GM23338 (cell line): ENCODE measurements around the gene SFRP4. TPM values are rescaled to one million over a fixed set of nuclear protein-coding genes. Genes with fewer than 3 reads are reported as not detected.

Experiments
- ATAC-seq: fragments of 200-7000 bp; cut with Tn5 transposase; 3 replicates; pipeline ENCODE4 v1.9.1; 2020
- DNase-seq: peaks from one replicate; pipeline ENCODE4 v3.0.0-alpha.2; 2015; ENCODE audit warnings: low spot score
- H2AFZ ChIP-seq: fragments of 200-600 bp; sonication (generic); 2 replicates; pipeline ENCODE4 v1.8.0; 2016; ENCODE audit warnings: antibody characterized with exemption, mild to moderate bottlenecking, moderate library complexity
- H3F3A ChIP-seq: fragments of 200-600 bp; sonication (generic); replicated peaks from 2 replicates; pipeline ENCODE4 v1.8.0; 2017; ENCODE audit warnings: antibody characterized with exemption, mixed run types, low read depth
- H3K27ac ChIP-seq: fragments of 200-600 bp; sonication (generic); 2 replicates; pipeline ENCODE4 v1.6.1; 2016; ENCODE audit warnings: low read depth
- H3K27me3 ChIP-seq: fragments of 200-600 bp; sonication (generic); 2 replicates; pipeline ENCODE4 v1.8.0; 2016; ENCODE audit warnings: mild to moderate bottlenecking, mixed run types, moderate library complexity; ENCODE audit not compliant: insufficient read depth
- H3K36me3 ChIP-seq: fragments of 200-600 bp; sonication (generic); 2 replicates; pipeline ENCODE4 v1.8.0; 2016; ENCODE audit warnings: mild to moderate bottlenecking; ENCODE audit not compliant: insufficient read depth
- H3K4me1 ChIP-seq: fragments of 200-600 bp; sonication (generic); 2 replicates; pipeline ENCODE4 v1.8.0; 2016; ENCODE audit warnings: mild to moderate bottlenecking, moderate library complexity; ENCODE audit not compliant: insufficient read depth
- H3K4me2 ChIP-seq: fragments of 200-600 bp; sonication (generic); 2 replicates; pipeline ENCODE4 v1.7.1; 2017; ENCODE audit warnings: mixed run types
- H3K4me3 ChIP-seq: fragments of 200-600 bp; sonication (generic); 2 replicates; pipeline ENCODE4 v1.6.1; 2016; ENCODE audit warnings: mixed run types
- H3K79me2 ChIP-seq: fragments of 200-600 bp; sonication (generic); replicated peaks from 2 replicates; pipeline ENCODE4 v1.8.0; 2017; ENCODE audit warnings: mild to moderate bottlenecking; ENCODE audit not compliant: insufficient read depth
- H3K9me2 ChIP-seq: fragments of 200-600 bp; sonication (generic); 2 replicates; pipeline ENCODE4 v1.8.0; 2017; ENCODE audit not compliant: insufficient read depth
- H4K20me1 ChIP-seq: fragments of 200-600 bp; sonication (generic); replicated peaks from 2 replicates; pipeline ENCODE4 v1.8.0; 2017; ENCODE audit warnings: mild to moderate bottlenecking; ENCODE audit not compliant: insufficient read depth
- H3K27ac Mint-ChIP-seq: 2 replicates; pipeline ENCODE4 v1.8.0; 2020; ENCODE audit warnings: inconsistent platforms, mild to moderate bottlenecking, moderate library complexity, mixed read lengths
- H3K27me3 Mint-ChIP-seq: 3 replicates; pipeline ENCODE4 v1.8.0; 2022; ENCODE audit warnings: low read depth, mild to moderate bottlenecking, moderate library complexity, mixed read lengths, inconsistent platforms; ENCODE audit not compliant: insufficient read depth, poor library complexity
- H3K36me3 Mint-ChIP-seq: 3 replicates; pipeline ENCODE4 v1.8.0; 2021; ENCODE audit warnings: low read depth, mild to moderate bottlenecking, inconsistent platforms, moderate library complexity, mixed read lengths
- H3K4me1 Mint-ChIP-seq: 3 replicates; pipeline ENCODE4 v1.8.0; 2020; ENCODE audit warnings: mild to moderate bottlenecking, inconsistent platforms, mixed read lengths
- H3K4me3 Mint-ChIP-seq: 3 replicates; pipeline ENCODE4 v1.8.0; 2021; ENCODE audit warnings: moderate library complexity, mild to moderate bottlenecking, inconsistent platforms, mixed read lengths
- H3K9me3 Mint-ChIP-seq: 3 replicates; pipeline ENCODE4 v1.8.0; 2020; ENCODE audit warnings: moderate library complexity, mild to moderate bottlenecking, inconsistent platforms, mixed read lengths
- CREB1 ChIP-seq: fragments of 250-450 bp; sonication (Bioruptor Pico); IDR thresholded peaks from 2 replicates; pipeline ENCODE4 v1.5.0; 2020; ENCODE audit warnings: low read depth, mild to moderate bottlenecking, moderate library complexity
- EZH2 ChIP-seq: fragments of 200-600 bp; sonication (generic); IDR thresholded peaks from one replicate; pipeline ENCODE4 v1.8.0; 2017; ENCODE audit warnings: antibody characterized with exemption, mild to moderate bottlenecking, low read depth; ENCODE audit not compliant: unreplicated experiment
- EZH2phosphoT487 ChIP-seq: fragments of 200-600 bp; sonication (generic); IDR thresholded peaks from one replicate; pipeline ENCODE4 v1.8.1; 2018; ENCODE audit warnings: antibody characterized with exemption; ENCODE audit not compliant: unreplicated experiment
- NANOG ChIP-seq: IDR thresholded peaks from 2 replicates; pipeline ENCODE4 v1.6.1; 2016; ENCODE audit warnings: antibody characterized with exemption, borderline replicate concordance
- POLR2AphosphoS5 ChIP-seq: IDR thresholded peaks from 2 replicates; pipeline ENCODE4 v1.6.1; 2016; ENCODE audit warnings: antibody characterized with exemption, low read depth
- STAT1 ChIP-seq: IDR thresholded peaks from one replicate; pipeline ENCODE4 v1.6.1; 2016; ENCODE audit warnings: antibody characterized with exemption; ENCODE audit not compliant: unreplicated experiment
- ZNF114 ChIP-seq: fragments of 250-450 bp; sonication (Bioruptor Pico); IDR thresholded peaks from 2 replicates; pipeline ENCODE4 v1.5.0; 2020; ENCODE audit warnings: mild to moderate bottlenecking, moderate library complexity
- ZNF331 ChIP-seq: fragments of 250-450 bp; sonication (Bioruptor Pico); IDR thresholded peaks from 2 replicates; pipeline ENCODE4 v1.5.0; 2020; ENCODE audit warnings: low read depth, mild to moderate bottlenecking, moderate library complexity
- polyA plus RNA-seq: library from polyadenylated mRNA; unstranded; fragments of >200 nt; fragmentation: Nextera tagmentation; extraction: Ambion mirVana; gene quantifications from 2 replicates; pipeline ENCODE4 v1.2.1, GENCODE V29; 2016
- total RNA-seq: library from RNA; depleted of rRNA; stranded (reverse); fragments of >200 nt; shearing (Covaris generic); gene quantifications from 2 replicates; pipeline ENCODE4 v1.2.3, GENCODE V29; 2014
- TF ChIP-seq, protein P1 (sequence below): IDR thresholded peaks from one replicate; pipeline ENCODE4 v1.6.1; 2018; ENCODE audit warnings: antibody characterized with exemption; ENCODE audit not compliant: unreplicated experiment
- TF ChIP-seq, protein P2 (sequence below), 2 experiments: fragments of 200-600 bp in 1 of 2; sonication (generic) in 1 of 2; conservative IDR thresholded peaks; 2 replicates each; pipeline versions ENCODE4 v1.5.1 to v1.6.1; 2016 to 2017; ENCODE audit warnings: antibody characterized with exemption in 2 of 2, low read depth in 2 of 2, mild to moderate bottlenecking in 2 of 2, moderate library complexity in 1 of 2
- TF ChIP-seq, protein P3 (sequence below): IDR thresholded peaks from 2 replicates; pipeline ENCODE4 v1.6.1; 2016; ENCODE audit warnings: antibody characterized with exemption

Gene SFRP4
- total and polyA plus RNA-seq, 2 experiments from 2014 or later: not detected

DNA sequence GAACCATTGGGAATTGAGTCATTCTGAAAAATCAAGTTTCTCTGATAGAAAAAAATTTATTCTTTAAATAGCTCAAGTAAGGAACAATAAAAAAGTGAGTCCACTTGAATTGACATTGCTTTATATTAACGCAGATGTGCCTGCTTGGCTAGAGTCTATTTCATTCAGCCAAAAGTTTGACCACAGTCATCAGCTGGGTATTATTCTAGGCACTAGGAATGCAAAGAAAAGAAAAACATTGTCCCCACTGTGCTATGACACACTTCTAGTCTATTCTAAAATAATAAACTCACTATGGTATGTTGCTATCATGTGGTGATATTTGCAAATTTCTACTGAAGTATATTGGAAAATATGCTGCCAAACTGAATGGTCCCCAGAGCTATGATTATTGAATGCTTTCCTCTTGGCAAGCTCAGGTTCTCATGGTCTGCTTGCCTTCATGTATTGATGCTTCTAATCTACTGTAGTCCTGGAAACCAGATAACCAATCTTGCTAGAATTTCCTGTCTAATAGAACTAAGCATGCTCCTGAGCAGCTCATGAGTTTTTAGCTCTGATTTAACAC, 8.3 kb downstream of the SFRP4 start:
- Histone ChIP-seq H3K4me2 (no peak overlapping the region), H2AFZ (no peak overlapping the region), H4K20me1 (no peaks in the 10 kb centered on the region), H3K79me2 (no peaks in the 10 kb centered on the region), H3K9me2 (no peaks in the 10 kb centered on the region), H3K27ac (no peak overlapping the region), H3K4me1 (no peaks in the 10 kb centered on the region; the same call in 1 of the 2 replicates), H3K4me3 (no peak overlapping the region), H3K27me3 (no peaks in the 10 kb centered on the region), H3K36me3 (no peaks in the 10 kb centered on the region), H3F3A (no peaks in the 10 kb centered on the region)
- Mint-ChIP-seq H3K4me3 (no peak overlapping the region), H3K27me3 (no peaks in the 10 kb centered on the region), H3K27ac (no peak overlapping the region), H3K9me3 (no peaks in the 10 kb centered on the region), H3K36me3 (no peaks in the 10 kb centered on the region), H3K4me1 (no peaks in the 10 kb centered on the region)
- TF ChIP-seq EZH2phosphoT487 (no peak), ZNF114 (no peak)
- ATAC-seq (no peak), DNase-seq (no peak)

DNA sequence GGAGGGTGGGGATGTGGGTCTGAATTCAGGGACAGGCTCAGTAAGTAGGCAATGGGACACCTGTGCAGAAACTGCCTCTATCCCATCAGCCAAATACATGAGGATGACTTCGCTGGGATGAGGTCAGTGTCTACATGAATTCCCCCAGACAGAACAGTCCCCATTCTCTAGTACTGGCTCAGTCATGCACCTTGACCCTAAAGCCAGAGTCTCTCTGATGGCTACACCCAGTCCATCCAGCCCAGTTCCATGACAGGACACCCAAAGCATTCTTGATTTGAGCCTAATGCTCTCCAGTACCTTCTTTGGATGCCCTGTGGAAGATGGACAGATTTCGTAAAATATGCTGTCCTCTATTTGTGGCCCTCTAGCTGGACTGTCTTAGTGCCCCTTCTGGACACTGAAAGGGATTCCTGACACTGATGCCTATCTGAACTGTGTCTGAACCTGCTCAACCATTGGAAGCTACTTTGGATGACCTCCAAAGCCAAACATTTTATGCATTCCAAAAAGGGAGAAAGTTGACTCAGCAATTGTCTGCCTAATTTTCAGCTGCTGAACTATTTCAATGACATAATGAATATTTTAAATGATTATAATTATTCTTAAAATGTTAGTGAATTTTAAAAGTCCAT, 14.6 kb downstream of the SFRP4 start:
- Histone ChIP-seq H3K4me2 (no peak overlapping the region), H3K9me2 (no peaks in the 10 kb centered on the region), H3K27ac (no peak overlapping the region), H3K4me3 (no peak overlapping the region), H3K27me3 (no peaks in the 10 kb centered on the region), H2AFZ (peak overlapping the region; percentile 69), H3K36me3 (no peaks in the 10 kb centered on the region), H3K4me1 (0 out of 2 replicates have a peak, but pooled peaks cover 3% of the 10 kb centered on the region), H4K20me1 (no peaks in the 10 kb centered on the region), H3F3A (no peaks in the 10 kb centered on the region), H3K79me2 (no peaks in the 10 kb centered on the region)
- Mint-ChIP-seq H3K9me3 (no peaks in the 10 kb centered on the region), H3K4me3 (no peak overlapping the region), H3K36me3 (no peaks in the 10 kb centered on the region), H3K27ac (peak overlapping the region; percentile 25; the same call in 1 of the 2 replicates), H3K4me1 (no peaks in the 10 kb centered on the region; the same call in 2 of the 3 replicates), H3K27me3 (no peaks in the 10 kb centered on the region)
- no peak for DNase-seq
- no peak for ATAC-seq
- TF ChIP-seq ZNF114 (no peak), NANOG (no peak), EZH2phosphoT487 (no peak), STAT1 (no peak), EZH2 (no peak), POLR2AphosphoS5 (no peak), ZNF331 (no peak), CREB1 (CRISPR knock-in tag) (no peak)
- TF ChIP-seq, protein P1, sequence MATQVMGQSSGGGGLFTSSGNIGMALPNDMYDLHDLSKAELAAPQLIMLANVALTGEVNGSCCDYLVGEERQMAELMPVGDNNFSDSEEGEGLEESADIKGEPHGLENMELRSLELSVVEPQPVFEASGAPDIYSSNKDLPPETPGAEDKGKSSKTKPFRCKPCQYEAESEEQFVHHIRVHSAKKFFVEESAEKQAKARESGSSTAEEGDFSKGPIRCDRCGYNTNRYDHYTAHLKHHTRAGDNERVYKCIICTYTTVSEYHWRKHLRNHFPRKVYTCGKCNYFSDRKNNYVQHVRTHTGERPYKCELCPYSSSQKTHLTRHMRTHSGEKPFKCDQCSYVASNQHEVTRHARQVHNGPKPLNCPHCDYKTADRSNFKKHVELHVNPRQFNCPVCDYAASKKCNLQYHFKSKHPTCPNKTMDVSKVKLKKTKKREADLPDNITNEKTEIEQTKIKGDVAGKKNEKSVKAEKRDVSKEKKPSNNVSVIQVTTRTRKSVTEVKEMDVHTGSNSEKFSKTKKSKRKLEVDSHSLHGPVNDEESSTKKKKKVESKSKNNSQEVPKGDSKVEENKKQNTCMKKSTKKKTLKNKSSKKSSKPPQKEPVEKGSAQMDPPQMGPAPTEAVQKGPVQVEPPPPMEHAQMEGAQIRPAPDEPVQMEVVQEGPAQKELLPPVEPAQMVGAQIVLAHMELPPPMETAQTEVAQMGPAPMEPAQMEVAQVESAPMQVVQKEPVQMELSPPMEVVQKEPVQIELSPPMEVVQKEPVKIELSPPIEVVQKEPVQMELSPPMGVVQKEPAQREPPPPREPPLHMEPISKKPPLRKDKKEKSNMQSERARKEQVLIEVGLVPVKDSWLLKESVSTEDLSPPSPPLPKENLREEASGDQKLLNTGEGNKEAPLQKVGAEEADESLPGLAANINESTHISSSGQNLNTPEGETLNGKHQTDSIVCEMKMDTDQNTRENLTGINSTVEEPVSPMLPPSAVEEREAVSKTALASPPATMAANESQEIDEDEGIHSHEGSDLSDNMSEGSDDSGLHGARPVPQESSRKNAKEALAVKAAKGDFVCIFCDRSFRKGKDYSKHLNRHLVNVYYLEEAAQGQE: no peak
- TF ChIP-seq, protein P2, sequence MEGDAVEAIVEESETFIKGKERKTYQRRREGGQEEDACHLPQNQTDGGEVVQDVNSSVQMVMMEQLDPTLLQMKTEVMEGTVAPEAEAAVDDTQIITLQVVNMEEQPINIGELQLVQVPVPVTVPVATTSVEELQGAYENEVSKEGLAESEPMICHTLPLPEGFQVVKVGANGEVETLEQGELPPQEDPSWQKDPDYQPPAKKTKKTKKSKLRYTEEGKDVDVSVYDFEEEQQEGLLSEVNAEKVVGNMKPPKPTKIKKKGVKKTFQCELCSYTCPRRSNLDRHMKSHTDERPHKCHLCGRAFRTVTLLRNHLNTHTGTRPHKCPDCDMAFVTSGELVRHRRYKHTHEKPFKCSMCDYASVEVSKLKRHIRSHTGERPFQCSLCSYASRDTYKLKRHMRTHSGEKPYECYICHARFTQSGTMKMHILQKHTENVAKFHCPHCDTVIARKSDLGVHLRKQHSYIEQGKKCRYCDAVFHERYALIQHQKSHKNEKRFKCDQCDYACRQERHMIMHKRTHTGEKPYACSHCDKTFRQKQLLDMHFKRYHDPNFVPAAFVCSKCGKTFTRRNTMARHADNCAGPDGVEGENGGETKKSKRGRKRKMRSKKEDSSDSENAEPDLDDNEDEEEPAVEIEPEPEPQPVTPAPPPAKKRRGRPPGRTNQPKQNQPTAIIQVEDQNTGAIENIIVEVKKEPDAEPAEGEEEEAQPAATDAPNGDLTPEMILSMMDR (conservative IDR thresholded peaks at IDR 0.05; ENCODE audit: low read depth in 2 of 2): no peak
- TF ChIP-seq, protein P3, sequence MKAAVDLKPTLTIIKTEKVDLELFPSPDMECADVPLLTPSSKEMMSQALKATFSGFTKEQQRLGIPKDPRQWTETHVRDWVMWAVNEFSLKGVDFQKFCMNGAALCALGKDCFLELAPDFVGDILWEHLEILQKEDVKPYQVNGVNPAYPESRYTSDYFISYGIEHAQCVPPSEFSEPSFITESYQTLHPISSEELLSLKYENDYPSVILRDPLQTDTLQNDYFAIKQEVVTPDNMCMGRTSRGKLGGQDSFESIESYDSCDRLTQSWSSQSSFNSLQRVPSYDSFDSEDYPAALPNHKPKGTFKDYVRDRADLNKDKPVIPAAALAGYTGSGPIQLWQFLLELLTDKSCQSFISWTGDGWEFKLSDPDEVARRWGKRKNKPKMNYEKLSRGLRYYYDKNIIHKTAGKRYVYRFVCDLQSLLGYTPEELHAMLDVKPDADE: no peak
